Posterior vena cava (tissue), 2 donors: ENCODE measurements around the gene CLDN3. TPM values are rescaled to one million over a fixed set of nuclear protein-coding genes. Genes with fewer than 3 reads are reported as not detected.

ENCODE experiments used
- DNase-seq: peaks from one replicate; pipeline ENCODE4 v3.0.0-alpha.2; 2020; ENCODE audit warnings: low spot score
- intact Hi-C, 2 donors: fragments of 100-400 bp; cut with DNase I; formaldehyde crosslinking; loops; one replicate each; pipeline versions ENCODE4 v1.14.1 to v1.14.2; 2022 to 2023
- total RNA-seq, 2 donors: library from RNA; stranded (reverse); fragmentation: NEBNext Ultra II Directional; extraction: Animal tissue kit (Norgen Biotek cat#: 25700); gene quantifications; one replicate each; pipeline ENCODE4 v1.2.1, GENCODE V29; 2021
- donor health status: DM: yes; HTN: yes; CAD: no.
- donor health status: DM: yes; HTN: yes; CAD: no.

Gene CLDN3
- total RNA-seq, 2 donors from 2014 or later, result not detected

DNA sequence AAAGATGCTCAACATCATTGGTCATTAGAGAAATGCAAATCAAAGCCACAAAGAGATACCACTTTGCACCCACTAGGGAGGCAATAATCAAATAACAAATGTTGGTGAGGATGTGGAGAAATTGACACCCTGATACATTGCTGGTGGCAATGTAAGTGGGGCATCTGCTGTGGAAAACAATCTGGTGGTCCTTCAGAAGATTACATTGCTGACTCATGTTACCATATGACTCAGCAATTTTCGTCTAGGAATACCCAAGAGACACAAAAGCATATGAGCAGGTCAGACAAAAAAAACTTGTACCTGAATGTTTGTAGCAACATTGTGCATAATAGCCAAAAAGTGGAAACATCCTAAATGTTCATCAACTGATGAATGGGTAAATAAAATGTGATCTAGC, 4.9 kb upstream of the CLDN3 start:
- intact Hi-C loops, result no loop called here
- no peak for DNase-seq

DNA sequence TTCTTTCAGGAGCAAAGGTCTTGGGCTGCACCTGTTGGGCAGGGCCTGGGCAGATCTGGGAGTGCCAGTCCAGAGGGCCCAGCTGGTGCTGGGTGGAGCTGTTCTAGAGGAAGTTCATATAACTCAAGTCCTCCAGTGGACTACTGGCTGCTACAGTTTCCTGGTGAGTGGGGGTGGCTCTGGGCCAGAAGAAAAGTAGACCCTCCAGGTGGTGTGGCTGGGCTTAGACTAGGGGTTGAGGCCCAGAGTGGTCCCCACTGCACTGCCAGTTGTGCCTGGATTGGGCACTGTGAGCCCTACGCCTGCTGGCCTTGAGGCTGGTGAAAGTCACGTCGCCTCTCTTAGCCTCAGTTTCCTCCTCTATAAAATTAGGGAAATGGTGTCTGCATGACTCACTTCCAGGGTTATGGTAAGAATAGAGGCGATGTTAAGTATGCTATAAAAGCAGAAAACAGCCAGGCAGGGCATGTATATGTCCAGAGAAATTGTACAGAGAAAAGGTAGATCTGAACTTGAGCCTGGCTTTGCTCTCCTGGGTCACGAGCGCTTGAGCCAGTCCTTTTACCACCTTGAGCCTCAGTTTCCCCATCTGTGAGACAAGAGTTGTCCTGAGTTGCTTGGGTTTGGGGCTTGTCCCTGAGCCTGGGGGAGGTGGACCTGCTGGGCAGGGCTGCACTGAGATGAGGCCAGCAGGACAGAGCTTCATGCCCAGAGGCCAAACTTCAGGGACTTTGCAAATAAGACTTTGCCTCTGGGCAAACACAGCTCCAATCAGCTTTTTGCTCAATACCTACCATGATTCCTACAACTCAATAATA, 3.8 kb upstream of the CLDN3 start:
- DNase-seq, result no peak
- intact Hi-C loops, result no loop called here

DNA sequence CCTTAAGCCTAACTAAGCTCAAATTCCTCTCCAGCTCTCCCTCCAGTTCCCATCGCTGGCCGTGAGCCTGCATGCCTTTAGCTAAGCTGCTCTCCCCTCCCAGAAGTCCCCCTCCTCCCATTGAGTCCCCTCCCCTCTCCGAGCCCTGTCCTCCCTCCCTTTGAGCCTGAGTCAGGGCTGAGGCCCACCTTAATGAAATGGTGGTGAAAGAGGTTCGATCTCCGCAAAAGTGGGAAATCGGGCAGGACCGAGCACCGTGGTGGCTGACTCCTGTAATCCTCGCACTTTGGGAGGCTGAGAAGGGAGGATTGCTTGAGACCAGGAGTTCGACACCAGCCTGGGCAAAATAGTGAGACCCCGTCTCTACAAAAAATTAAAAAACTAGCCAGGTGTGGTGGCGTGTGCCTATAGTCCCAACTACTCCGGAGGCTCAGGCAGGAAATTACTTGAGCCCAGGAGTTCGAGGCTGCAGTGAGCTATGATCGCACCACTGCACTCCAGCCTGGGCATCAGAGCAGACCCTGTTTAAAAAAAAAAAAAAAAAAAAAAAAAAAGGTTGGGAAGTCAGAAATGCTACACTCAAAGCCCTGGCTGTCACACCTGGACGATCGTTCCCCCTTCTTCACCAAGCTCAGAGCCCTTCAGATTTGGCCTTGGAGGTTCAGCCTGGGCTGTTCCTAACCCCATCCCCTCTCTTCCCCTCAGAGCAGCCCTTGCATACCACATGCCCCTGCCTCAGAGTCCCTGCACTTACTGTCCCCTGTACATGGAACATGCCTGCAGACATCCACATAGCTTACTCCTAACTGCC, 995 bp upstream of the CLDN3 start:
- intact Hi-C loops, result no loop called here
- no peak for DNase-seq

DNA sequence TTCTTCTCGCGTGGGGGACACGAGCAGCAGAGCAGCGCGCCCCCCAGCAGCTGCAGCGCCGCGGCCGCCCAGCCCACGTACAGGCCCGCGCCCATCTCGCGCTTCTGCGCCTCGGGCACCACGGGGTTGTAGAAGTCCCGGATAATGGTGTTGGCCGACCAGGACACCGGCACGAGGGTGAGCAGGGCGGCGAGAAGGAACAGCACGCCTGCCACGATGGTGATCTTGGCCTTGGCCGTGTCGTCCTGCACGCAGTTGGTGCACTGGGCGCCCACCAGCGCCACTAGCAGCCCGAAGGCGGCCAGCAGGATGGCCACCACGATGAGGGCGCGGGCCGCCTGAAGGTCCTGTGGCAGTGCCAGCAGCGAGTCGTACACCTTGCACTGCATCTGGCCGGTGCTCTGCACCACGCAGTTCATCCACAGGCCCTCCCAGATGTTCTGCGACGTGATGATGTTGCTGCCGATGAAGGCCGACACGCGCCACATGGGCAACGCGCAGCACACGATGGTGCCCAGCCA, 529 bp downstream of the CLDN3 start:
- intact Hi-C loops, result no loop called here
- DNase-seq, result no peak

DNA sequence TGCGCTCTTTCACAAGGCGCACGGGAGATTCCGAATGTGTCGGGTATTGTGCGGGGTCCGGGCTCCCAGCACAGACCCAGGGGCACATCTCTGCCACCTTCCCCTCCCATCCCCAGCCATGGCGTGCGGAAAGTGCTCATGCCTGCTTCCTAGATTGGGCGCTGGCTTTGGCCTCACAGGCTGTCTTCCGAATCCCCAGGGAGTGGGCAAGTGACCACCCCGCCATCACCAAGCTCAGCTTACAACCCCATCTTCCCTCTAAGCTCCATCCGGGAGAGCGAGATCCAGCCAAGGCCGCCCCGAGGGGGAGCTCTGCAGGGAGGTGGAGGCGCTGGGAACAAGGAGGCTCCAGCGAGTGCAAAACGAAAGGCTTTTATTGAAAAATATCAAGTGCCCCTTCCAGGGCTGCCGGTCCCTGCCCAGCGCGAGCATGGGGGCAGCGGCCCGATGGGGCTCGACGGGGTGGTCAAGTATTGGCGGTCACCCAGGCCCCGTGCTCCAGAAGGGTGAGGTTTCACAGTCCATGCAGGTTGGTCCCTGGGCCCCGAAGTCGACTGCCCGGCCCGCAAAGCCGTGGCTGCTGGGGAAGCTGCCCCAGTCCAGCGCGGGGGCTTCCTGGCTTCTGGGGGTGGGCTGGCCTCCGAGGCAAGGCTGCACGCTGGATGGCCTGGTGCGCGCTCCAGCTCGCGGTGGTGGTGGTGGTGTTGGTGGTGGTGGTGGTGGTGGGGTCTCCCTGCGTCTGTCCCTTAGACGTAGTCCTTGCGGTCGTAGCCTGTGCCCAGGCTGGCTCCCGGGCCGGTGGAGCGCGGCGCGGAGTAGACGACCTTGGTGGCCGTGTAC, 1.2 kb downstream of the CLDN3 start:
- no peak for DNase-seq

DNA sequence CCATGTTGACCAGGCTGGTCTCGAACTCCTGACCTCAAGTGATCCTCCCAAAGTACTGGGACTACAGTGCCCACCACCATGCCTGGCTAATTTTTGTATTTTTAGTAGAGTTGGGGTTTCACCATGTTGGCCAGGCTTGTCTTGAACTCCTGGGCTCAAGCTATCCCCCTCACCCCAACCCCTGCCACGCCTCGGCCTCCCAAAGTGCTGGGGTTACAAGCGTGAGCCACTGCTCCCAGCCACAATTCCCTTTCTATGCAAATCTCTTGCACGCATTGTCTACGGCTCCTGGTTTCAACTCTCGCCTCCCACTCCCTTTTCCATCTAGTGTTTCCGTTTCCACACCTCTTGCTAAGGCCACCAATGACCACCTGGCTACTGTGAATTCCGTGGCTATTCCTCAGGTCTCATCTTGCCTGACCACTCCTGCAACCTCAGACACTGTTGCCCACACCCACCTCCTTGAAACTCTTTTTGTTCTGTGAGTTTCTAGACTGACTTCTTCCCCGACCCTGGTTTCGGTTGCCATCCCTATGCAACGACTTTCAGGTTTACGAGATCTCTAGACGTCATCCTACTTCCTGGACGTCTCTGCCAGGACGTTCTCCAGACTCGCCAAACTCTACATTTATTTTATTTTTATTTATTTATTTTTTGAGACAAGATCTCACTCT, 3.4 kb downstream of the CLDN3 start:
- intact Hi-C loops, result no loop called here
- no peak for DNase-seq

More for the DNA sequence above, 1.2 kb downstream of the CLDN3 start:
- intact Hi-C loops, result no loop called here

DNA sequence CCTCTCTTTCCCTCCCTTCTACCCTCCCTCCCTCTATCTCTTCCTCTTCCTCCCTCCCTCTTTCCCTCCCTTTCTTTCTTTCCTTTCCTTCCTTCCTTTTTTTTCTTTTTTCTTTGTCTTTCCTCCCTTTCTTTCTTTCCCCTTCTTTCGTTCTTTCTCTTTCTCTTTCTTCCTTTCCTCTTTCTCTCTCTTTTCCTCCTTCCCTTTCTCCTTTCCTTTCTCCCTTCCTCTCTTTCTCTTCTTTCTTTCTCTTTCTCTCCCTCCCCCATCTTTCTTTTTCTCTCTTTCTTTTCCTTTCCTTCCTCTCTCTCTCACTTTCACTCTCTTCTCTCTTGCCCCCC, 7.4 kb downstream of the CLDN3 start:
- no peak for DNase-seq
- intact Hi-C loops, result no loop called here

DNA sequence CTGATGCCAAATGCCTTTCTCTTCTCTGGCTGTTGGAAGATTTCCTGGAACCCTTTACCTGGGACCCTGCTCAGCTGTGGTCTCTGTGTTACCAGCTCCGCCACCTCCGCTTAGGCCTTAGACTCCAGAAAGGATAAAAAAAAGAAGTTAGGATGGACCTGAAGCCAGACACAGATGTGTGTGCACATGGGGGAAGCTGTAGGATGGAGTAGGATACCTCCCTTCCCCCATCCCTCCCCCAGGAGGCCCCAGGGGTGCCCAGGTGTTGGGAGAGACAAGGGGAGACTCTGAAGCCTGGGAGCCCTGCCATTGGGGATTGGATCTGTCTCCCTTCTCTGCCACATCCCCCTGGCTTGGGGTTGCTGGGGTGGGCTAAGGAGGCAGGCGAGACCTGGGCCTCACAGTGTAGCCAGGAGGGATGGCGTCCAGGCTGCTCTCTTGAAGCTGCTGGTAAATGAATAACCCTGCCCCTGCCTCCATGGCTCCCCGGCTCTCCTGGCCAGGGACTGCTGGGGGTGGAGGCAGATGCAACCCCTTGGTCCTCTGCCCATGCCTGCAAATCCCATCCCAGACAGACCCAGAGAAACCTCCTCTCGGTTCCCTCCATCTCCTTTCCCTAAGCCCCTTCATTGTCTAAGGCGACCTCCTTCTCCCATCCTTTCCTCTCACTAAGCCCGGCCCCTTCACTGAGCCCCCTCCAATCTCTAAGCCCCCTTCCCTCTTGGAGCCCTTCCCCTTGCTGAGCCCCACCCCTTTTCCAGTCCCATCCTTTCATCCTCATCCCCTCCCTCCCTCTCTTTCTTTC, 8.0 kb downstream of the CLDN3 start:
- no peak for DNase-seq
- intact Hi-C loops, result no loop called here

DNA sequence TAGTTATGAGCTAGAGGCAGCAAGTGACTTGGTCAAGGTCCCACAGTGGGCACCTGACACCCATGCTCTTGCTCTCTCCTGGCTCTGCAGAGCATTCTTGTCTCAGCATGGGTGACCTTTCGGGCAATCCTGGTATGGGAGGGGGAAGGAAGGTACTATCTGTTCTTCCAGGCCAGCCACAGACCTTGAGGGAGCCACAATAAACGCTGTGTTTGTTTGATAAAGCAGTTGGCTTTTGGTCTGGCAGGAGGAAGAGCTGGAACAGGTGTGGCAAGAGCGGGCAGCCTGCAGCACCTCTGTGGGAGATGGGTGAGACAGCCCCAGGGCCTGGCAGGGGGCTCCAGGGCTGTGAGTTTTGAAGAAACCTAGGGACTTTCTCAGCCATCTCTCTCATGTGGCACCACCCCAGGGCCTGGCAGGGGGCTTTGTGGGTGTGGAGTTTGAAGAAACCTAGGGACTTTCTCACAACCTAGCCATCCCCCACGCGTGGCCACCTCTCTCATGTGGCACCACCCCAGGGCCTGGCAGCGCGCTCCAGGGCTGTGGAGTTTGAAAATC, 11.4 kb downstream of the CLDN3 start:
- DNase-seq, result no peak
- intact Hi-C loops, result no loop called here

DNA sequence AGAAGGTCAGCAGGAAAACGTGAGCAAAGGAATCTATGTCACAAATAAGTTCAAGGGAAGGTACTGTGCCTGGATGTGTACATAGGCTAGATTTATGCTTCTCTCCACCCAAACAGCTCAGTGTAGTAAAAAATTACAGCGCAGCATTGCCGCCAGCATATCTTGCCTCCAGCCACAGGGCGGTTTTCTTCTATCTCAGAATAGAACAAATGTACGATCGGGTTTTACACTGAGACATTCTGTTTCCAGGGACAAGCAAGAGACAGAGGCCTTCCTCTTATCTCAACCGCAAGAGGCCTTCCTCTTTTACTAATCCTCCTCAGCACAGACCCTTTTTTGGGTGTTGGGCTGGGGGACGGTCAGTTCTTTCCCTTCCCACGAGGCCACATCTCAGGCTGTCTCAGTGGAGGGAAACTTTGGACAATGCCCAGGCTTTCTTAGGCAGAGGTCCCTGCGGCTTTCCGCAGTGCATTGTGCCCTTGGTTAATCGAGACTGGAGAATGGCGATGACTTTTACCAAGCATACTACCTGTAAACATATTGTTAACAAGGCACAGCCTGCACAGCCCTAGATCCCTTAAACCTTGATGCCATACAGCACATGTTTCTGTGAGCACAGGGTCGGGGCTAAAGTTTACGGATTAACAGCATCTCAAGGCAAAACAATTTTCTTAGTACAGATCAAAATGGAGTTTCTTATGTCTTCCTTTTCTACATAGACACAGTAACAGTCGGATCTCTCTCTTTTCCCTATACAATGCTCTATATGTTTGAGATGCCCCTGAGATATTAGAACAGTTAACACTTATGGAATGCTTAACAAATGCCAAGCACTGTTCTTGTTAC, 19.9 kb downstream of the CLDN3 start:
- DNase-seq, result no peak
- intact Hi-C loops, result no loop called here

DNA sequence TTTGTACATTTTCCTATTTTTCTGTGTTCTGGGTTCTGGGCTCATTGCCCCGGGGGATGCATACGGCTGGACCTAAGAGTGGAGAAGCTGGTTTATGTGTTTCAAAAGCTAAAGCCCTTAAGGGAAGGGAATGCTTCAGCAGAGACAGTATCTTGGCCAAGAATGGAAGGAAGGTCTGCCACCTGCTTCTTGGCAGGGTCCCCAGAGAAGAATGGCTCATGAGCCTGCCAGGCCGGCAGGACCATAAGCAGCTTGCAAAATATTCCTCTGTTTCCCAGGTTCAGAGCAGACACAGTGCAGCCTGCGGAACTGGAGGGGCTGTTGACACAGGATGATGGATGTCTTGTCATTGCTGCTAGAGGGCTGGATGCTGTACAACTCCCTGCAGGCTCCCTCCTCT, 23.7 kb downstream of the CLDN3 start:
- intact Hi-C loops, result no loop called here
- DNase-seq, result no peak

DNA sequence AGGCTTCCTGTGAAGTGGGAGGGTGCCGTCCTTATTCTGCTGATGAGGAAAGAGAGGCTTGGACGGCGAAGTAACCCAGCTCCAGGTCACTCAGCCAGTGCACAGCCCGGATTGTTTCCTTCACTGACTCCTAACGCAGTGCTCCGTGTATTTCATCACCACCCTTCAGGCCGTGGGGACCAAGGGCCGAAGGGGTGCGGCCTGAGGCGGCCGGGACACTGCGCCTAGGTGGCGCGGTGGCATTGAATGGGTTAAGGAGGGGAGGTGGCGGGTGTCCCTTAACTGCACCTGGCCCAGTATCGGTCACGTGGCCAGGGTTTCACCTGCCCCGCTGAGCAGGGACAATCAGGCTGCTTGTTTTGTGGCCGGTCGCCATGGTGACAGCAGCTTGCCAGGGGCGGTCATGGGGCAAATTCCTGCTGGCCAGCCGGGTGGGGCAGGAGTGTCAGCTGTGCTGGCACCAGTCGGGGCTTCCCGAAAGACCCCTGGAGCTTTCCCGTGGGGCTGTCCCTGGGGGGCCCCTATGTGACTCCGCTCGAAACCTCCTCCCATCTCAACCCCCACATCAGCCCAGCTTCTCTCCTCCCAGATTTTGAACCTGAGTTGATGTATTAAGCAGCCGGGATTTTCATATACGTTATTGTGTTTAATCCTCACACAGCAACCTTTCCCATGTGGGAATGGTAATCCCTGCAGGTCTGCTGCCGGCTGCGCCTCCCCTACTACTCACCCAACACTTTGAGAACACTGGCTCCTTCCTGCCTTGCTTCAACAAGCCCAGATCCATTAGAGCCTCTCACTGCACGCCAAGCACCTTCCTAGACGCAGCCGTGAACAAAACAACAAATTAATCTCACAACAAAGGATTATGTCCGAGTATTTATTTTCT, 27.1 kb downstream of the CLDN3 start:
- intact Hi-C loops, result no loop called here
- DNase-seq, result peak; percentile 85

DNA sequence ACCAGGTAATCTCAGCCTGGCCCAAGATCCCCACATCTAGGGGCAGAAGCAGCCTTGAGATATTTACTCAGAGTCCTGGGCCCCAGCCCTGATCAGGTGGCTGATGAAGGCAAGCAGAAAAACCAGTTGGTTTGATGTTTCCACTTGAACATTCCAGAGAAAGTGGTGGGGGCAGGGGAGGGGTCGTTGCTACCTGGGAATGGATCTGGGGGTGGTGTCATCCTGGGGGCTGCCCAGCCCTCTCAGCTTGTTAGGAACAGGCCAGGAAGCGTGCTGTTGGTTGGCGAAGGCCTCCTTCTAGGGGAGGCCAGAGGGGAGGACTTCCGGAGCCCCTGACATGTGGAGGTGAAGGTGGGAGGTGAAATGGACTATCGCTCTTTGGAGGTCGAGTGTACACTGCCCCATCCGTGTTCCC, 27.7 kb downstream of the CLDN3 start:
- no peak for DNase-seq
- intact Hi-C loops, result no loop called here

DNA sequence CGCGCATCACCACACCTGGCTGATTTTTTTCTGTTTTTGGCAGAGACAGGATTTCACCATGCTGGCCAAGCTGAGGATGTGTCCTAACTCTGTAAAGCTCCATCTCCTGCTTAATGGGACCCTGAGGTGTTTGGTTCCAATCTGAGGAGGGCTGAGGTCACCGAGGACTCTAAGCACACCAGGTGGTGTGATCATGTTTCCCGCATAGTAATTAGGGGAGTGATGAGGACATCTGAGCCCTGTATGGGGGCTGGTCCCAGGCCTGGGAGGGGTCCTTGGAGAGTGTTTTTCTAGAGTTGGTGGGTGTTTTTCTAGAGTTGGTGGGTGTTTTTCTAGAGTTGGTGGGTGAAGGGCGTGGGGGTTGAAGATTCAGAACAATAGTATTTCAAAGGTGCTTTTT, 28.5 kb downstream of the CLDN3 start:
- no peak for DNase-seq
- intact Hi-C loops, result no loop called here

DNA sequence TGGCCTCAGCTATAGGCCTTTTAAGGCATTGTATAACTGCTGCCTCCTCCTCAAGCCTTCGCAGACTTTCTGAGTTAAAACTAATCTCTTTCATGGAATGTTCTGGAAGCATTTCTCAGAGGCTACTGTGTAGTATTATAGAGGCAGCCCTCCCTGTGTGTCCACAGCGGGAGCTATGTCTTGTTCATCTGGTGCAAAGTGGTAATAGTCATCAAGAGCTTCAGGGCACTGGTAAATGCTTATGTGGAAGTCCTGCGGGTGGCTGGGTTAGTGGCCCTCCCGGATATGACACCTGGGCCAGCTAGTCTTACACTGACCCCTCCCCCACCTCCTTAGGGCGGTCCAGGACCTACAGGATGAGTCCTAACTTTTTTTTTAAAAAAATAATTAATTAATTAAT, 29.3 kb downstream of the CLDN3 start:
- no peak for DNase-seq
- intact Hi-C loops, result no loop called here

DNA sequence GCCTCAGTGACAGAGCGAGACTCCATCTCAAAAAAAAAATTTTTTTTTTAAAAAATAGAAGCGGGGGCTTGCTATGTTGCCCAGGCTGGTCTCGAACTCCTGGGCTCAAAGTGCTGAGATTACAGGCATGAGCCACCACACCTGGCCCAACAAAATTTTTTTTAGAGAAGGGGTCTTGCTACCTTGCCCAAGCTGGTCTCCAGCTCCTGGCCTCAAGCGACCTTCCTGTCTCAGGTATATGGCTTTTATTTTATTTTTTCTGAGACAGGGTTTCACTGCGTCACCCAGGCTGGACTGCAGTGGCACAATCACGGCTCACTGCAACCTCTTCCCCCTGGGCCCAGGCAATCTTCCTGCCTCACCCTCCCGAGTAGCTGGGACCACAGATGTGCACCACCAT, 29.9 kb downstream of the CLDN3 start:
- intact Hi-C loops, result no loop called here
- DNase-seq, result no peak
